ENCODE results near the gene CBL. TPM values are rescaled to one million over a fixed set of nuclear protein-coding genes. Genes with fewer than 3 reads are reported as not detected.
A peak's percentile ranks its signal among the peaks of the same experiment; 100 is the strongest.

Gene CBL
- polyA plus RNA-seq, 3 donors: 7.6 to 24.0 (median 23.1) TPM

- H3K4me1 Mint-ChIP-seq: peaks cover 45% of the 10 kb centered on the region
- peaks cover 58% of the 10 kb centered on the region for H4K20me1 ChIP-seq (ENCODE audit: insufficient read depth, low read length)
- H3K27ac ChIP-seq (ENCODE audit: low read depth in 1 of 2, low read length in 2 of 2): peak overlapping the region; percentile 49 to 81
- H3K27ac Mint-ChIP-seq: peak overlapping the region; percentile 87 to 97 (median 95)
- no peaks in the 10 kb centered on the region for H3K27me3 Mint-ChIP-seq (ENCODE audit: low read depth in 3 of 3)
- intact Hi-C loops (cut with micrococcal nuclease): no loop called here
- peak overlapping the region; percentile 27 for H2AFZ ChIP-seq (ENCODE audit: insufficient read depth, low read depth, low read length, poor library complexity, severe bottlenecking)
- H3K9ac ChIP-seq (ENCODE audit: insufficient read depth, low read length, poor library complexity, severe bottlenecking): peak overlapping the region; percentile 78
- no peaks in the 10 kb centered on the region for H3K9me3 Mint-ChIP-seq
- DNase-seq: peak in 2 of 3 donors; percentile 24 to 50
- peak overlapping the region; percentile 96 for H3K4me2 ChIP-seq (replicated peaks; ENCODE audit: extremely low read depth, low read length, poor library complexity, severe bottlenecking)
- no peaks in the 10 kb centered on the region for H3K27me3 ChIP-seq (ENCODE audit: control insufficient read depth in 2 of 2, insufficient read depth in 2 of 2, low read length in 2 of 2)
- TF ChIP-seq CTCF (IDR thresholded peaks at IDR 0.05): no peak
- WGBS (ENCODE audit: insufficient coverage): 0% methylated on average over 1 of the region's 11 CpGs
- peak overlapping the region; percentile 85 to 99 (median 96) for H3K4me3 ChIP-seq (replicated peaks in 1 of 3; ENCODE audit: low read depth in 2 of 3, low read length in 3 of 3)
- no peaks in the 10 kb centered on the region for H3K9me3 ChIP-seq (replicated peaks in 1 of 2; ENCODE audit: control insufficient read depth in 1 of 2, insufficient read depth in 1 of 2, low read length in 2 of 2)
- peaks cover 43 to 53% of the 10 kb centered on the region in 2 donors for H3K4me1 ChIP-seq (ENCODE audit: control insufficient read depth in 1 of 2, insufficient read depth in 2 of 2, low read length in 2 of 2)
- H3K36me3 ChIP-seq (replicated peaks in 1 of 2; ENCODE audit: control insufficient read depth in 1 of 2, insufficient read depth in 2 of 2, low read length in 2 of 2): no peaks in the 10 kb centered on the region
- H3K79me2 ChIP-seq (ENCODE audit: insufficient read depth, low read length): peaks cover 63% of the 10 kb centered on the region
- peaks cover 0 to 3% of the 10 kb centered on the region in 2 donors for H3K36me3 Mint-ChIP-seq
- peak overlapping the region; percentile 97 to 99 for H3K4me3 Mint-ChIP-seq
These were observed 1.3 kb downstream of the CBL start for GRCh38 chr11:119207415-119207960.

- Mint-ChIP-seq H3K4me1 (peaks cover 46% of the 10 kb centered on the region), H3K9me3 (no peaks in the 10 kb centered on the region), H3K27ac (peak overlapping the region in 2 of 7 donors; percentile 14 to 70), H3K4me3 (no peak overlapping the region), H3K36me3 (peaks cover 0 to 7% of the 10 kb centered on the region in 2 donors), H3K27me3 (ENCODE audit: low read depth in 3 of 3) (no peaks in the 10 kb centered on the region)
- Histone ChIP-seq H3K36me3 (replicated peaks in 1 of 2; ENCODE audit: control insufficient read depth in 1 of 2, insufficient read depth in 2 of 2, low read length in 2 of 2) (no peaks in the 10 kb centered on the region), H3K9me3 (replicated peaks in 1 of 2; ENCODE audit: control insufficient read depth in 1 of 2, insufficient read depth in 1 of 2, low read length in 2 of 2) (no peaks in the 10 kb centered on the region), H3K9ac (ENCODE audit: insufficient read depth, low read length, poor library complexity, severe bottlenecking) (no peak overlapping the region), H4K20me1 (ENCODE audit: insufficient read depth, low read length) (peaks cover 75% of the 10 kb centered on the region), H3K27ac (ENCODE audit: low read depth in 1 of 2, low read length in 2 of 2) (peak overlapping the region in 1 of 2 donors; percentile 42), H2AFZ (ENCODE audit: insufficient read depth, low read depth, low read length, poor library complexity, severe bottlenecking) (no peak overlapping the region), H3K27me3 (ENCODE audit: control insufficient read depth in 2 of 2, insufficient read depth in 2 of 2, low read length in 2 of 2) (no peaks in the 10 kb centered on the region), H3K4me2 (replicated peaks; ENCODE audit: extremely low read depth, low read length, poor library complexity, severe bottlenecking) (no peak overlapping the region), H3K4me3 (replicated peaks in 1 of 3; ENCODE audit: low read depth in 2 of 3, low read length in 3 of 3) (no peak overlapping the region), H3K79me2 (ENCODE audit: insufficient read depth, low read length) (peaks cover 80% of the 10 kb centered on the region), H3K4me1 (ENCODE audit: control insufficient read depth in 1 of 2, insufficient read depth in 2 of 2, low read length in 2 of 2) (peaks cover 38 to 48% of the 10 kb centered on the region in 2 donors)
- 88% methylated on average over 1 of the region's 7 CpGs for WGBS (ENCODE audit: insufficient coverage)
- no peak for TF ChIP-seq CTCF (IDR thresholded peaks at IDR 0.05)
- no peak for DNase-seq
- intact Hi-C loops (cut with micrococcal nuclease): no loop called here
These were observed 3.0 kb downstream of the CBL start for GRCh38 chr11:119209186-119209585.

Data from CD14-positive monocyte (primary cell).